Thymus (tissue), 11 donors: ENCODE results near the gene ACSS2. TPM values are rescaled to one million over a fixed set of nuclear protein-coding genes. Genes with fewer than 3 reads are reported as not detected.

ENCODE experiments used
- DNase-seq, 9 donors: peaks; one replicate each; pipeline ENCODE4 v3.0.0-alpha.2; 2013; ENCODE audit warnings: low spot score in 9 of 9, low read depth in 6 of 9, missing footprints in 1 of 9
- H3K27ac ChIP-seq, 2 donors: one replicate each; pipeline ENCODE4 v1.5.1; 2013; ENCODE audit warnings: control low read depth in 1 of 2, low read depth in 1 of 2, low read length in 1 of 2, mild to moderate bottlenecking in 1 of 2, moderate library complexity in 1 of 2
- H3K27me3 ChIP-seq, 2 donors: one replicate each; pipeline ENCODE4 v1.5.1; 2013; ENCODE audit warnings: low read length in 1 of 2; ENCODE audit not compliant: control insufficient read depth in 2 of 2, insufficient read depth in 1 of 2
- H3K36me3 ChIP-seq, 2 donors: one replicate each; pipeline ENCODE4 v1.5.1; 2013; ENCODE audit warnings: low read length in 1 of 2, mild to moderate bottlenecking in 1 of 2, moderate library complexity in 1 of 2; ENCODE audit not compliant: control insufficient read depth in 2 of 2, insufficient read depth in 2 of 2
- H3K4me1 ChIP-seq, 2 donors: one replicate each; pipeline ENCODE4 v1.5.1; 2013; ENCODE audit warnings: low read length in 2 of 2; ENCODE audit not compliant: control insufficient read depth in 2 of 2, insufficient read depth in 2 of 2
- H3K4me3 ChIP-seq, 2 donors: one replicate each; pipeline ENCODE4 v1.5.1; 2013; ENCODE audit warnings: low read length in 2 of 2, control low read depth in 1 of 2, mild to moderate bottlenecking in 1 of 2
- H3K9me3 ChIP-seq, 2 donors: one replicate each; pipeline ENCODE4 v1.5.1; 2013; ENCODE audit warnings: low read length in 1 of 2, mild to moderate bottlenecking in 1 of 2; ENCODE audit not compliant: control insufficient read depth in 2 of 2, insufficient read depth in 1 of 2
- whole genome bisulfite sequencing: extraction: QIAGEN DNeasy Blood & Tissue Kit; methylation state at CpG from one replicate; pipeline ENCODE4 v1.1.7; 2013; 5-methylcytosine and 5-hydroxymethylcytosine counted together
- polyA plus RNA-seq: library from polyadenylated mRNA; stranded (reverse); fragments of 200-250 nt; gene quantifications from one replicate; pipeline ENCODE4 v1.2.3, GENCODE V29; 2013
- total RNA-seq: library from RNA; stranded (reverse); fragments of 120-200 nt; gene quantifications from one replicate; pipeline ENCODE4 v1.2.4, GENCODE V29; 2013
- donor health status: healthy.

The ACSS2 gene
- total and polyA plus RNA-seq, 2 donors, result 11.3 to 26.1 TPM

DNA sequence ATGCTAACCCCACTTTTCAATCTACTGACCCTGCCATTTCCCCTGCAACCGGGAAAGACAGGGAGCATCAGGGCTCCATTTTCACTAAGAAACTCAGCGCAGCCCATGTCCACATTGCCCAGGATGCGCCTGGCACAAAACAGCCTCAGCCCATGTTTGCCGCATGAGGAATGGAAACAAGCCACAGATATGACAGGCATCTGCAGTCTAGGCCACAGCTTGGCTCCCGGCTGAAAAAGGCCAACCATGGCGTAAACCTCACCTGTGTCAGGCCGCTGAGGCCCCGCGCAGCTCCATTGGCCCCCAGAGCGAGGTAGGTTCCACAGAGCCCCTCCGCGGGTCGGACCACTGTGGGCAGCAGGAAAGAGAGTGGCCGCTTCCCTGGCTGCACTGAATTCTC lies 25.4 kb upstream of the ACSS2 start:
- peaks cover 12 to 27% of the 10 kb centered on the region in 2 donors for H3K36me3 ChIP-seq
- H3K4me3 ChIP-seq, result no peak overlapping the region
- DNase-seq, result no peak
- H3K27ac ChIP-seq, result no peak overlapping the region
- H3K27me3 ChIP-seq, result no peaks in the 10 kb centered on the region
- 98% methylated on average over 14 of the region's 14 CpGs for WGBS
- no peaks in the 10 kb centered on the region for H3K4me1 ChIP-seq
- no peaks in the 10 kb centered on the region for H3K9me3 ChIP-seq

DNA sequence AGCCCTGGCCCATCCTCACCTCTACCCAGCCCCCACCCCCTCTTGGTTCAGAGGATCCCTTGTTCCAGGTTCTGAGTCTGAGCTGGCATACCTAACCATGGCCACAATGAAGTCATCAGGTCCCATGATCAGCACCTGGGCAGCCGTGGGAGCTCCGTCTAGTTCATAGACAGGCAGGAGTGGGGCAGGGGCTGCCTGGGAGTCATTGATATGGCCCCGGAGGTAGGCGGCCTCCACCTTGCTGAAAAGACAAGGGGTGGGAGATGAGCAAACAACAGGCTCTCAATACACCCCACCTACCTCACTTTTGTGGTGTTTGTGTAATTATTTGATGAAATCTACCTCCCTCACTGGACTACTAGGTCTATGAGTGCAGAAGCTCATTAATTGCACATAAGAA lies 24.1 kb upstream of the ACSS2 start:
- Histone ChIP-seq H3K9me3 (no peaks in the 10 kb centered on the region), H3K4me3 (no peak overlapping the region), H3K27ac (no peak overlapping the region), H3K4me1 (no peaks in the 10 kb centered on the region), H3K36me3 (peaks cover 12 to 35% of the 10 kb centered on the region in 2 donors), H3K27me3 (no peaks in the 10 kb centered on the region)
- 94% methylated on average over 4 of the region's 4 CpGs for WGBS
- no peak for DNase-seq

DNA sequence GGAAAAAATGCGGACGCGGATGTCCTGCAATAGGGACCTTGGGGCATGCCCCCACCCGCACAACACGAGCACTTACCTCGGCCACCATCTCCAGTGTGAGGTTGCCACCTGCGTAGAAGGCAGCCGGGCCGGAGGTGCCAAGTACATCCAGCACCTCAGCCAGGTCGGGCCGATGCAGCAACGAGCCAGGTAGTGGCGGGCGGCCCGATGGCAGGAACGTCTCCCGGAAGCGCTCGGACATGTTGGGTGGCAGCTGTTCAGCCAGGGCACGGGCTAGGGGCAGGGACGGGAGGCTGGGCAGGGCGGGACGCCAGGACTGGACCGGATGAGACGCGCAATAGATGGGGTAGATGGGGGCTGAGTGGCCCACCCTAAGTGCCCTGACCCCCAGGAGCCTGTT lies 17.0 kb upstream of the ACSS2 start:
- H3K36me3 ChIP-seq, result peaks cover 0 to 41% of the 10 kb centered on the region in 2 donors
- peaks cover 0 to 13% of the 10 kb centered on the region in 2 donors for H3K27me3 ChIP-seq
- no peak overlapping the region for H3K4me3 ChIP-seq
- WGBS, result 97% methylated on average over 26 of the region's 26 CpGs
- H3K4me1 ChIP-seq, result peaks cover 0 to 5% of the 10 kb centered on the region in 2 donors
- no peaks in the 10 kb centered on the region for H3K9me3 ChIP-seq
- no peak for DNase-seq
- no peak overlapping the region for H3K27ac ChIP-seq

DNA sequence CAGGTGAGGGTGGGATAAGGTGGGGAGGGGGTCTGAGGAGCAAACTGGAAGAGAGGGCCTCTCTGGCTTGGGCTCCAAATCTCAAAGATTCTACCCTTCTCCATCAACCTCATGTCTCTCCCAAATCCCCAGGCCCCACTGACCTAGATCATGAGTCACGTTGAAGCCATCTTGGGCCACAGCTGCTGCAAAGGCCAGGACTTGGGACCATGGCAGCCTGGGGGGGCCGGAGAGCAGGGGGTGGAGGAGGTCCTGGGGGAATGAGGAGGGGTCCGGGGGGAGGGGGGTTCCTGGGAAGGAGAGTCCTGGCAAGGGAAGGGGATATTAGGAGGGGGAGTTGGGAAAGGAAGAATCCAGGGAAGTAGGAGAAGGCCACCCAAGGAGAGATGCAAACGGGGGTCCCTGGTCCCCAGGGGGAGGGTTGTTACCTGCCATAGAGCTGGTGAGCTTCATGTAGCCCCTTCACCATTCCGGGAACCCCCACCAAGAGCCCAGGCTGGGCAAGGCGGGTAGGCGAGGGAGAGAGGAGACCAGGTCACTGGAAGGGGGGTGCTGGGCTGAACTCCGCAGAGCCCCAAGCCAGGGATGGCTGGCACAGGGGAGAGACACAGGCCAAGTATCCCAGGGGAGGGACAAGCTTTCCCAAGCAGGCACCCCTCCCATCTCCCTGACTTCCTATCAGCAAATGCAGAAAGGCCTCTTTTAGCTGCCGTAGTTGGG lies 16.4 kb upstream of the ACSS2 start:
- Histone ChIP-seq H3K27me3 (peaks cover 0 to 13% of the 10 kb centered on the region in 2 donors), H3K4me1 (peaks cover 0 to 5% of the 10 kb centered on the region in 2 donors), H3K36me3 (peaks cover 0 to 41% of the 10 kb centered on the region in 2 donors), H3K27ac (no peak overlapping the region), H3K9me3 (no peaks in the 10 kb centered on the region), H3K4me3 (no peak overlapping the region)
- DNase-seq, result no peak
- WGBS, result 96% methylated on average over 9 of the region's 9 CpGs

DNA sequence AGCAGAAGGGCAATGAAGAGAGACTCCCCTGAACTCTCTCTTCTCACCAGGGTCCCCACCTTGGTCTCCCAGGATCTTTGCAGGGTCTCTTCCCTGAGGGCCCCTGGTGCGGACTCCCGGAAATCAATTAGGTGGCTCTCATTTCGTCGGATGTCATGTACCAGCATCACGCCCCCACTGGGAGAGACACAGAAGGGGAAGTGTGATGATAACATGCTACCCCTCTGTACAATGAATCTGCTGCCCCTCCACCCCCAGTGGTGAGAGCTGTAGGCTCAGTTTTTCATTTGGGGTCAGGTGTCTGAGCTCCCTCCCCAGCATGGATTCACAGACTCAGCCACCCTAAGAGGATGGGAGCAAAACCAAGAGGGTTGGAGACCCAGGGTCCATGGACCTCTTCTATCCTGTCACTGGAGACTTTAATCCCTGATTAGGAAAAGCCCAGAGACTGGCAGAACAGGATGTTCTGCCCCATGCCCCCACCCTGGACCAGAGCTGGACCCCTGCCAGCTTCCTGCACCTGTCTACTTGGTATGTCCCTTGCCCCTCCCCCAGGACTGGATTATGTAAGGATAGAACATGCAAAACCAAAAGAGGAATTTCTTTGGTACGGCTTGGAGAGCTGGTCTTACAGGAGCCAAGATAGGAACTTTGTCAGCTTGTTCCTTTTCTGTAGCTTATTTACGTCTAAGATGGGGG lies 14.9 kb upstream of the ACSS2 start:
- Histone ChIP-seq H3K4me3 (no peak overlapping the region), H3K36me3 (peaks cover 0 to 32% of the 10 kb centered on the region in 2 donors), H3K9me3 (no peaks in the 10 kb centered on the region), H3K27me3 (peaks cover 0 to 13% of the 10 kb centered on the region in 2 donors), H3K4me1 (peaks cover 0 to 5% of the 10 kb centered on the region in 2 donors), H3K27ac (no peak overlapping the region)
- 95% methylated on average over 7 of the region's 7 CpGs for WGBS
- no peak for DNase-seq

DNA sequence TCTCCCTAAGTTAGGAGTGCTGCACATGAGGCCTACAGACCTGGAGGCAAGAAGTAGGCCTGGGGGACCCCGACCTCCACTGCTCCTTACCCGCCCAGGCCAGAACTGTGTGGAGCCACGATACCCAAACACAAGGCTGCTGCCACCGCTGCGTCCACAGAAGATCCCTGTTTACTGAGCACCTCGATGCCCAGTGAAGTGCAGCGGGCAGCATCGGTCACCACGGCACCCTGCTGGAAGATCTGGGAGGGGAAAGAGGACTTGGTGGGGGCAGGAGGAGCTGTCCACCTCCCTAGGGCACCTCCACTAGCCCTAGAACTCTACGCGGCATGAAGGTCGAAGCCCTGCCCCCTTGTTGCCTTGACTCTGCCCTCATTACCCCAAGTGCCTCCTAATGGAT lies 13.7 kb upstream of the ACSS2 start:
- peaks cover 0 to 30% of the 10 kb centered on the region in 2 donors for H3K36me3 ChIP-seq
- H3K4me3 ChIP-seq, result no peak overlapping the region
- H3K9me3 ChIP-seq, result no peaks in the 10 kb centered on the region
- peaks cover 0 to 5% of the 10 kb centered on the region in 2 donors for H3K4me1 ChIP-seq
- no peak for DNase-seq
- H3K27ac ChIP-seq, result no peak overlapping the region
- peaks cover 0 to 13% of the 10 kb centered on the region in 2 donors for H3K27me3 ChIP-seq
- WGBS, result 97% methylated on average over 12 of the region's 12 CpGs

DNA sequence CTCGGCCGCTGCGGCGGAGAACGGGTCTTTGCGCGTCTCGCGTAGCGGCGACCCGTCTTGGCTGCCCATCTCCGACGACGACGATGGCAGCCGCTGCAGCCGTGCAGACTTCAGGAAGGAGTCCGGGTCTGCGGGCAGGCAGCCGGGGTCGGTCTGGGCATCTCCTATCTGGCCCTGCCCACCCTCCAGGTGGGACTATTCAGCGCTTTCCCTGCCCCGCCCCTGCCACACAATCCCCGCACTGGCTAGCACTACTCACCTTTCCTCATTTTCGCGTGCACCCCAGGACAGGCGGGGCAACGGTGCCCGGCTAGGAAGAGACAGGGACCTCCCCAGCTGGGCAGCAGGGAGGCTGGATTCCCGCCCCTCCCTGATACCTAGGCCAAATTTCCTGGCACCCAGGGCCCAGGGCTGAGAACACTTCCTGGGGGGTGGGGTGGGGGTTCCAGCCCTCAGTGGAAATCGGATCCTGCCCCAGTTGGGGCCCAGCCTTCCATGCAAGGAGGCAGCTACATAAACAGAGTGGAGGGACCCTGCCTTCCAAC lies 12.9 kb upstream of the ACSS2 start:
- Histone ChIP-seq H3K9me3 (no peaks in the 10 kb centered on the region), H3K4me1 (peaks cover 0 to 5% of the 10 kb centered on the region in 2 donors), H3K36me3 (peaks cover 0 to 22% of the 10 kb centered on the region in 2 donors), H3K27me3 (peaks cover 0 to 13% of the 10 kb centered on the region in 2 donors), H3K27ac (no peak overlapping the region), H3K4me3 (no peak overlapping the region)
- DNase-seq, result no peak
- WGBS, result 92% methylated on average over 32 of the region's 32 CpGs

DNA sequence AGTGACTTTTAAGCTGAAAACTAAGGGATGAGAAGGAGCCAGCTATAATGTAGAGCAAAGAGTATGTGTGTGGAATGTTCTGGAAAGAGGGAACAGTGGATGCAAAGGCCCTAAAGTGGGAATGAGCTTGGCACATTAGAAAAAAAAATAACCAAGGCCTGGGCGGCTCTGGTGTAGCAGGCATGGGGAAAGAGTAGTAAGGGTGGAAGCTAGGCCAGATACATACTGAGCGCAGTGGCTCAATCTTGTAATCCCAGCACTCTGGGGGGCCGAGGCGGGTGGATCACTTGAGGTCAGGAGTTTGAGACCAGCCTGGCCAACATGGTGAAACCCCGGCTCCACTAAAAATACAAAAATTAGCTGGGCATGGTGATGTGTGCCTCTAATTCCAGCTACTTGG lies 12.2 kb upstream of the ACSS2 start:
- no peak overlapping the region for H3K4me3 ChIP-seq
- WGBS, result 98% methylated on average over 5 of the region's 5 CpGs
- DNase-seq, result no peak
- no peak overlapping the region for H3K27ac ChIP-seq
- peaks cover 0 to 5% of the 10 kb centered on the region in 2 donors for H3K4me1 ChIP-seq
- peaks cover 0 to 13% of the 10 kb centered on the region in 2 donors for H3K27me3 ChIP-seq
- H3K36me3 ChIP-seq, result peaks cover 0 to 18% of the 10 kb centered on the region in 2 donors
- H3K9me3 ChIP-seq, result no peaks in the 10 kb centered on the region

DNA sequence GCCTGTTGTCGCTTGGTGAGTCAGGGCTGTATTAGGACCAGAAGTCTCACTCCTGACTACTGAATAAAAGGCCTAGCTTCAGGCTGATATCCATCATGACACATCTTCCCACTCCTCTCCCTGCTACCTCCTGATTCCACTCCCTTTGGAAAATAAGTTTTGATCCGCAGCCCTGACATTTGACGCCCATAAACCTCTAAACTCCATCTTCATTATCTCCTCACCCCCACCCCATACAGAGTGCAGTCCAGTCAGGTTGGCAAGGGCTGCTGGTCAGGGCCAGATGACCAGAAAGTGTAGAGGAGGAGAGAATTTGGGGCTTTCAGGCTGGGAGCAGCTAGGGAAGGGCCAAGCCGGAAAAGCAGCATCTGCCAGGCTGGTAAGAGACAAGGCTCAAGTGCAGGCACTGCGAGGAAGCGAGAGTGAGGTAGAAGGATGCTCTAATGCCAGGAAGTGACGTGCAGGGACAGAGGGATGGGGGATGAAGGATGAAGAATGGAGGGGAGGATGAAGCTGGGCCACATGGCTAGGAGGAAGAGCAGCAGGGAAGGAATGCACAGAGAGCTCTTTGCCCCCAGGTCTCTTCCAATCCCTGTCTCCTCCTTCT lies 5.0 kb upstream of the ACSS2 start:
- DNase-seq, result no peak
- Histone ChIP-seq H3K27me3 (peaks cover 3 to 22% of the 10 kb centered on the region in 2 donors), H3K4me1 (peaks cover 12 to 45% of the 10 kb centered on the region in 2 donors), H3K36me3 (no peaks in the 10 kb centered on the region), H3K9me3 (no peaks in the 10 kb centered on the region), H3K27ac (no peak overlapping the region), H3K4me3 (peak overlapping the region in 1 of 2 donors; percentile 51)
- WGBS, result 95% methylated on average over 7 of the region's 7 CpGs
